ENCODE measurements around the gene KDR.

Gene KDR

GRCh38 chr4:55125087-55125721, at the start of gene KDR:
TSS of gene KDR (minus strand) at chr4:55125595. CDS start at chr4:55125293, 302 bp downstream.
- H3K4me3 ChIP-seq (ENCODE audit: low read depth, low read length) = peak within 1 kb of the TSS; percentile 20; the same call in 1 of the 2 replicates
- peak; percentile 26 for DNase-seq (ENCODE audit: low read depth)

GRCh38 chr4:55173580-55173979, 48.2 kb upstream of the KDR start:
- DNase-seq (ENCODE audit: low read depth) = no peak
- no peak for TF ChIP-seq CTCF (IDR thresholded peaks at IDR 0.05; ENCODE audit: control insufficient read depth, extremely low read depth, insufficient read depth)
- H3K4me3 ChIP-seq (ENCODE audit: low read depth, low read length) = no peak overlapping the region

More at GRCh38 chr4:55125087-55125721, at the start of gene KDR:
- TF ChIP-seq CTCF (IDR thresholded peaks at IDR 0.05; ENCODE audit: control insufficient read depth, extremely low read depth, insufficient read depth) = no peak

GRCh38 chr4:55172694-55173287, 47.4 kb upstream of the KDR start:
- DNase-seq (ENCODE audit: low read depth) = no peak
- no peak overlapping the region for H3K4me3 ChIP-seq (ENCODE audit: low read depth, low read length)
- TF ChIP-seq CTCF (IDR thresholded peaks at IDR 0.05; ENCODE audit: control insufficient read depth, extremely low read depth, insufficient read depth) = no peak

- no peak overlapping the region for H3K4me3 ChIP-seq (ENCODE audit: low read depth, low read length)
- TF ChIP-seq CTCF (IDR thresholded peaks at IDR 0.05; ENCODE audit: control insufficient read depth, extremely low read depth, insufficient read depth) = no peak
- DNase-seq (ENCODE audit: low read depth) = no peak
Measured at GRCh38 chr4:55170462-55170861, 45.1 kb upstream of the KDR start.

- no peak for TF ChIP-seq CTCF (IDR thresholded peaks at IDR 0.05; ENCODE audit: control insufficient read depth, extremely low read depth, insufficient read depth)
- no peak overlapping the region for H3K4me3 ChIP-seq (ENCODE audit: low read depth, low read length)
- DNase-seq (ENCODE audit: low read depth) = no peak
Measured at GRCh38 chr4:55169352-55169961, 44.1 kb upstream of the KDR start.

GRCh38 chr4:55162396-55162795, 37.0 kb upstream of the KDR start:
- DNase-seq (ENCODE audit: low read depth) = no peak

More at GRCh38 chr4:55162396-55162795, 37.0 kb upstream of the KDR start:
- no peak for TF ChIP-seq CTCF (IDR thresholded peaks at IDR 0.05; ENCODE audit: control insufficient read depth, extremely low read depth, insufficient read depth)
- no peak overlapping the region for H3K4me3 ChIP-seq (ENCODE audit: low read depth, low read length)
